ENCODE results near the gene TCF4. TPM values are rescaled to one million over a fixed set of nuclear protein-coding genes. Genes with fewer than 3 reads are reported as not detected.
A peak's percentile ranks its signal among the peaks of the same experiment; 100 is the strongest.

The TCF4 gene
- total RNA-seq, 1 experiment from 2014 or later: 261 TPM

DNA sequence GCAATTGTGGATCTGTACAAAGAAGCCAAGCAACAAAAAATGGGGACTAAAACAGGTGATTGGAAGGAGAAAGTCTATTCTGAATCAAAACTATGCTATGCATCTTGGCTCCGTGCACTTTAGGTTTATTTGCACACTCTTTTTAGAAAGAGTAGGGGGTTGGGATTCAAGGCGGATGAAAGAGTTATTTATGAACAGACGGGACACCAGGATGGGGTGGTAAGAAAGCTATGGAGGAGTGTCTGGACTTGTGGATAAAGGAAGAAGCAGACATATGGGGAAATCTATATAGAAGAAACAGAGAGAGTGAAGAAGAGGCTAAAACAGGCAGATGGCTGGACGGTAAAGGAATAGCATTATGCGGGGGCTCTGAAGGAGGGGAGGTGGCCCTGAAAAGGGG, 57.8 kb downstream of the TCF4 start:
- Histone ChIP-seq H2AFZ (ENCODE audit: low read length) (no peak overlapping the region), H3K9ac (ENCODE audit: low read length) (no peak overlapping the region), H3K4me2 (ENCODE audit: low read depth, low read length, poor library complexity, severe bottlenecking) (no peak overlapping the region), H3K9me2 (replicated peaks; ENCODE audit: insufficient read depth, low read length) (no peaks in the 10 kb centered on the region), H3K4me3 (ENCODE audit: low read length) (no peak overlapping the region), H3K9me3 (ENCODE audit: low read length) (no peaks in the 10 kb centered on the region), H3K79me2 (ENCODE audit: low read length) (peaks cover 95% of the 10 kb centered on the region), H4K20me1 (ENCODE audit: insufficient read depth, low read depth, low read length) (no peaks in the 10 kb centered on the region), H3K36me3 (ENCODE audit: insufficient read depth, low read length) (no peaks in the 10 kb centered on the region; the same call in 1 of the 2 replicates), H3K4me1 (ENCODE audit: low read length) (peaks cover under 1% of the 10 kb centered on the region; the same call in 1 of the 2 replicates), H3K27me3 (ENCODE audit: low read length) (no peaks in the 10 kb centered on the region), H3K27ac (ENCODE audit: low read length) (no peak overlapping the region)
- DNase-seq: no peak

DNA sequence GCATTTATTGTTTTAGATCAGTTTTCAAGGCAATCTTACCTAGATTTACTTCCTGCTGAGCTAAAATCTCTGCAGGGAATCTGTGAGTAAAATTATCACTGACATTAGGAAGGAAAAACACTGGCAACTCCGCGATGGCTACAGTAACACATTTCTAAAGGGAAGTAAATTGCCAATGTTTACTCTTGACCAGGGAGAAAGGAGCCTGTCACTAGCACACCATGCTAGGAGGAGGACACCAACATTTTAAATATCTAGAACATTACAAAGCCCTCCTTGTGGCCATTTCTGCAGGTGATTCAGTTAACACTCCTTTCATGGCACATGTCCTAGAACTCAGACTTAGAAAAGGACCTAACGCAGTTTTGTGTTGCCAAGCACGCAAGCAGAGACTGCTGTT, 58.4 kb downstream of the TCF4 start:
- H3K4me3 ChIP-seq (ENCODE audit: low read length): no peak overlapping the region
- H3K27me3 ChIP-seq (ENCODE audit: low read length): no peaks in the 10 kb centered on the region
- H3K4me2 ChIP-seq (ENCODE audit: low read depth, low read length, poor library complexity, severe bottlenecking): no peak overlapping the region
- H3K9me2 ChIP-seq (replicated peaks; ENCODE audit: insufficient read depth, low read length): no peaks in the 10 kb centered on the region
- DNase-seq: no peak
- no peaks in the 10 kb centered on the region; the same call in 1 of the 2 replicates for H3K36me3 ChIP-seq (ENCODE audit: insufficient read depth, low read length)
- no peak overlapping the region for H2AFZ ChIP-seq (ENCODE audit: low read length)
- peaks cover 4% of the 10 kb centered on the region; the same call in 1 of the 2 replicates for H3K4me1 ChIP-seq (ENCODE audit: low read length)
- no peaks in the 10 kb centered on the region for H4K20me1 ChIP-seq (ENCODE audit: insufficient read depth, low read depth, low read length)
- H3K27ac ChIP-seq (ENCODE audit: low read length): no peak overlapping the region
- no peaks in the 10 kb centered on the region for H3K9me3 ChIP-seq (ENCODE audit: low read length)
- peaks cover 95% of the 10 kb centered on the region for H3K79me2 ChIP-seq (ENCODE audit: low read length)
- H3K9ac ChIP-seq (ENCODE audit: low read length): no peak overlapping the region

DNA sequence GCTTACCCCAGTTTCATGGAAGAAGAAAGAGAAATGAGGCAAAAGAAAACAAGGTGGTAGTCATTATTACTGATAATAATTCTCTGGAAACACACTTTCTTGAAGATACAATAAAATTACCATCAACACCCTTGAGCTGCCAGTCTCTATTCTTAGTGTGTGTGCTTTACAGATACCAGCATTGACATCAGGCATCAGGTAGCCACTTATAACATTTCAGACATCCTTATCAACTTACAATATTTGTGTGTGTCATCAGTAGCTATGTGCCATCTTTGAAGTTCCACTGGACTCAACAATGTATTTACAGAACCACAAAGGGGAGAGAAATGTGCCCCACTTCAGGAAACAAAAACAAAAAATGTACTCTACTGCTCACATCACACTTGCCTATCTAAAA, 62.1 kb downstream of the TCF4 start:
- no peaks in the 10 kb centered on the region for H4K20me1 ChIP-seq (ENCODE audit: insufficient read depth, low read depth, low read length)
- no peak overlapping the region for H2AFZ ChIP-seq (ENCODE audit: low read length)
- no peak overlapping the region for H3K4me3 ChIP-seq (ENCODE audit: low read length)
- H3K4me1 ChIP-seq (ENCODE audit: low read length): peaks cover 27% of the 10 kb centered on the region
- no peaks in the 10 kb centered on the region for H3K9me2 ChIP-seq (replicated peaks; ENCODE audit: insufficient read depth, low read length)
- no peaks in the 10 kb centered on the region for H3K27me3 ChIP-seq (ENCODE audit: low read length)
- H3K36me3 ChIP-seq (ENCODE audit: insufficient read depth, low read length): no peaks in the 10 kb centered on the region
- H3K4me2 ChIP-seq (ENCODE audit: low read depth, low read length, poor library complexity, severe bottlenecking): no peak overlapping the region
- DNase-seq: no peak
- no peak overlapping the region for H3K27ac ChIP-seq (ENCODE audit: low read length)
- H3K9ac ChIP-seq (ENCODE audit: low read length): no peak overlapping the region
- H3K79me2 ChIP-seq (ENCODE audit: low read length): peaks cover 93% of the 10 kb centered on the region
- no peaks in the 10 kb centered on the region for H3K9me3 ChIP-seq (ENCODE audit: low read length)

DNA sequence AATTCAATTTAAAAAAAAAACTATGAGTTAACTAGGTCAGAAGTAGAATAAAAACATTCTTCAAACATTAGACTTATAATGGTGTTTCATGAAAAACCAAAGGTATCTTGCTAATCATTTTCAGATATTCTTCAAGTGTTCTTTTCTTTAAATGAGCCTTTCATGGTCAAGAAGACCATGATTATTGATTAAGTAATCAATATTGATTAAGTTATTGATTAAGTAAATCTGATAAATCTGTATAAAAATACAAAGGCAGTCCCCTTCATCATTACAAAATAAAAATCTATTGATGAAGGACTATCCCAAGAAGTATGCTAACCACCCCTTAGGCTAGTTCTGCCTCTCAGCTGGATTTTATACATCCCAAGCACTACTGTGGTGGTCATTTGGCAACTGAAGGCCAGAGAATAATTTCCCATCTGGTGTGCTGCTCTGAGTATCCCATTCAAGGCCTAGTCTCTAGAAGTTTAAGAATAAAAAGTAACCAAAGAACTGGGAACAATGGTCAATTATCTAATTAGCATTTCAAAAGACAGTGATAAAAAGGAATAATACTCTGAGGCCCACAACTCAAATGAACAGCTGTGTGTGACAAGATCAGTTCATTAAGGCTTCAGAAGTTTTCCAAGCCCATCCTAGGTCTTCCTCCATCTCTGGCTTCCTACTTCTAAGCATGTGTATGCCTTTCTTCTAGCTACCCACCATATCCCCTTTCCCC, 63.5 kb downstream of the TCF4 start:
- no peak overlapping the region for H3K9ac ChIP-seq (ENCODE audit: low read length)
- no peaks in the 10 kb centered on the region for H4K20me1 ChIP-seq (ENCODE audit: insufficient read depth, low read depth, low read length)
- H3K27ac ChIP-seq (ENCODE audit: low read length): no peak overlapping the region; the same call in 1 of the 2 replicates
- H3K79me2 ChIP-seq (ENCODE audit: low read length): peaks cover 96% of the 10 kb centered on the region
- no peaks in the 10 kb centered on the region for H3K9me3 ChIP-seq (ENCODE audit: low read length)
- no peaks in the 10 kb centered on the region for H3K27me3 ChIP-seq (ENCODE audit: low read length)
- DNase-seq: no peak
- 0 out of 2 replicates have a peak, but pooled peaks cover 3% of the 10 kb centered on the region for H3K36me3 ChIP-seq (ENCODE audit: insufficient read depth, low read length)
- no peaks in the 10 kb centered on the region for H3K9me2 ChIP-seq (replicated peaks; ENCODE audit: insufficient read depth, low read length)
- no peak overlapping the region for H3K4me3 ChIP-seq (ENCODE audit: low read length)
- H2AFZ ChIP-seq (ENCODE audit: low read length): no peak overlapping the region
- H3K4me1 ChIP-seq (ENCODE audit: low read length): peaks cover 37% of the 10 kb centered on the region
- no peak overlapping the region for H3K4me2 ChIP-seq (ENCODE audit: low read depth, low read length, poor library complexity, severe bottlenecking)

DNA sequence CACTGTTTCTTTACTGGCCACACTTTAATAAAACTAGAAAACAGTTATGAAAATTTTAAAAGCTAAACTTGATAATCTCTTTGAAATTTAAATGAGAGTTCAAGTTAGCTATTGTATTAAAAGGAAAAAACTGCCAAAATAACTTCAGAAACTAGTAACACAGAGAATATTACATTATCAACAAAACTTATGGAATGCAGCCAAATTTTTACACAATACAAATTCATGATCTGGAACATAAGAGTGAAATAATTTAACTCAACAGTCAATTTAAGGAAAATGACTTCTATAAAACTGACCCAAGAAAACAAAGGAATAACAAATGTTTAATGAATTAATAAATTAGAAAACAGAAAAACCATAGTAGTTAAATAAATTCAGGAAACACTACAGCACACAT, 65.0 kb downstream of the TCF4 start:
- peaks cover 51% of the 10 kb centered on the region for H3K4me1 ChIP-seq (ENCODE audit: low read length)
- no peak for DNase-seq
- no peak overlapping the region for H2AFZ ChIP-seq (ENCODE audit: low read length)
- H3K27ac ChIP-seq (ENCODE audit: low read length): peak overlapping the region; percentile 36; the same call in 1 of the 2 replicates
- no peaks in the 10 kb centered on the region for H3K9me2 ChIP-seq (replicated peaks; ENCODE audit: insufficient read depth, low read length)
- no peaks in the 10 kb centered on the region for H3K9me3 ChIP-seq (ENCODE audit: low read length)
- H3K27me3 ChIP-seq (ENCODE audit: low read length): no peaks in the 10 kb centered on the region
- 0 out of 2 replicates have a peak, but pooled peaks cover 13% of the 10 kb centered on the region for H3K36me3 ChIP-seq (ENCODE audit: insufficient read depth, low read length)
- no peaks in the 10 kb centered on the region for H4K20me1 ChIP-seq (ENCODE audit: insufficient read depth, low read depth, low read length)
- H3K79me2 ChIP-seq (ENCODE audit: low read length): peaks cover 96% of the 10 kb centered on the region
- no peak overlapping the region for H3K9ac ChIP-seq (ENCODE audit: low read length)
- no peak overlapping the region for H3K4me3 ChIP-seq (ENCODE audit: low read length)
- H3K4me2 ChIP-seq (ENCODE audit: low read depth, low read length, poor library complexity, severe bottlenecking): no peak overlapping the region

DNA sequence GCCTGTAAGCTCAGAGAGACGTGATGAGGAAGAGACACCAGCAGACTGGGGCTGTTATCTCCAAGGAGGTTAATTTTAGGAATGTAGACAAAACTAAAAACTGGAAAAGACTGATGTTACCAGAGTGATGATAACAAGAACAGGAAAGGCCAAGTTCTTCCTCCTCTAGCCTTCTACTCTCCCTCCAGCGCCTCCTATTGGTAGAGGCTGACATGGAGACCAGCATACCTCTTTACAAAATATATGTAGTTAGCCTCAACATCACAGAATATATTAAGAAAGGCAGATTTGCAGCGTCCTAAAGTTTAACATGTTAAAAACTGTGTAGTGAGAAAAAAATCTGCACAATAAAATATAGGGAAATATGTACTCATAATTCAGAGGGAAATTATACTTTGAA, 66.0 kb downstream of the TCF4 start:
- H3K9me3 ChIP-seq (ENCODE audit: low read length): no peaks in the 10 kb centered on the region
- H3K27me3 ChIP-seq (ENCODE audit: low read length): no peaks in the 10 kb centered on the region
- peak; percentile 85 for DNase-seq
- H3K79me2 ChIP-seq (ENCODE audit: low read length): peaks cover 96% of the 10 kb centered on the region
- H3K9ac ChIP-seq (ENCODE audit: low read length): no peak overlapping the region
- H2AFZ ChIP-seq (ENCODE audit: low read length): no peak overlapping the region
- H4K20me1 ChIP-seq (ENCODE audit: insufficient read depth, low read depth, low read length): no peaks in the 10 kb centered on the region
- H3K4me1 ChIP-seq (ENCODE audit: low read length): peaks cover 54% of the 10 kb centered on the region
- no peaks in the 10 kb centered on the region for H3K9me2 ChIP-seq (replicated peaks; ENCODE audit: insufficient read depth, low read length)
- H3K36me3 ChIP-seq (ENCODE audit: insufficient read depth, low read length): 0 out of 2 replicates have a peak, but pooled peaks cover 19% of the 10 kb centered on the region
- H3K4me3 ChIP-seq (ENCODE audit: low read length): no peak overlapping the region
- H3K4me2 ChIP-seq (ENCODE audit: low read depth, low read length, poor library complexity, severe bottlenecking): no peak overlapping the region
- H3K27ac ChIP-seq (ENCODE audit: low read length): peak overlapping the region; percentile 36

DNA sequence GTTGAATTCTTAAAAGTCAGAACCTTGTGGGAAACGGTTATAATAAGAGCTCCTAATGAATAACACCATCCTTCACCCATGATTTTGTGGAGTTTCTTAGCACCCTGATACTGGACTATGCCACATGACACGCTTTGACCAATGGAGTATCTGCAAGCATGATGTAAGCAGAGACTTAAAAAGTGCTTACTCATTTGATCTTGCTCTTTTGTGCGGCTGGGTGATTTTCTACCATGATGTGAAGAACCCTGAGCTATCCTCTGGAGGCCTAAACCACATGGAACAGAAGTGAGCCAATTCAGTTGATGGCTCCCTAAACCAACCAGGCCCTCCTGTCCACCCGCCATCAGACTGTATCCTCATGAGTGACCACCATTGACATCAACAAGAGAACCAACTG, 70.9 kb downstream of the TCF4 start:
- Histone ChIP-seq H3K4me1 (ENCODE audit: low read length) (peaks cover 77% of the 10 kb centered on the region), H3K36me3 (ENCODE audit: insufficient read depth, low read length) (0 out of 2 replicates have a peak, but pooled peaks cover 19% of the 10 kb centered on the region), H4K20me1 (ENCODE audit: insufficient read depth, low read depth, low read length) (no peaks in the 10 kb centered on the region), H3K9me3 (ENCODE audit: low read length) (no peaks in the 10 kb centered on the region), H3K27me3 (ENCODE audit: low read length) (no peaks in the 10 kb centered on the region), H3K9ac (ENCODE audit: low read length) (no peak overlapping the region), H2AFZ (ENCODE audit: low read length) (no peak overlapping the region), H3K27ac (ENCODE audit: low read length) (peak overlapping the region; percentile 43; the same call in 1 of the 2 replicates), H3K4me2 (ENCODE audit: low read depth, low read length, poor library complexity, severe bottlenecking) (no peak overlapping the region), H3K9me2 (replicated peaks; ENCODE audit: insufficient read depth, low read length) (no peaks in the 10 kb centered on the region), H3K4me3 (ENCODE audit: low read length) (no peak overlapping the region), H3K79me2 (ENCODE audit: low read length) (peaks cover 94% of the 10 kb centered on the region)
- no peak for DNase-seq

DNA sequence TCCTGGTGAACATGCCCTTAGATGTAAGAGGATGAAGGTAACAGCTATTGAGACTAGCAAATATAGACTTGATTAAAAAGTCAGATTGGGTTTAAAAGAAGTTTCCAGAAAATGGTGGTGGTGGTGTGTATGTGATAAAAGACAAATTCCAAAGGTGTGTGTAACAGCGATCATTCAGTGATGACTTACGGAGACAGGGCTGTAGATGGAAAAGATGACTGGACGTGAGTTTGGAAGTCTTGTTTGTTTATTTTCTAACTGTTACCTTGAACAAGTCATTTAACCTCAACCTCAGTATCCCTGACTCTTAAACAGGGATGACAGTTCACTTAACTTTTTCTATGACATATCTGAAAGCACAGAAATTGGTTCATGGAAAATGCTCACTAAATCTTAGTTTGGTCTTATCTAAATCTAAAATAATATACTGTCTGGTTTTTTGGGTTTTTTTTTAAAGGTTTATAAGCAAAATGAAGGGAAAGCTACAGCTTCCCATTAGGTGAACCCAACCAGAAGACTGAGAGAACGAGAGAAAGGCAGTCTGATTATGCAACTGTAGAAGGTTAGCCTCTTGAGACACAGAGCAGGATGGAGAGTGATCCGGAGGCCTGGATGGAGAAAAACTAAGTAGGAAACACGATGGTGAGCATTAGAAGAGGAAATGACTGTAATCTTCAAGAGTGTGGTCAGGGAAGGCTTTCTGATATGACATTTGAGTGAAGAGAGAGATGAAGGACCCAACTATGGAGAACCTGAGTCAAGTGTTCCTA, 71.9 kb downstream of the TCF4 start:
- no peak overlapping the region for H2AFZ ChIP-seq (ENCODE audit: low read length)
- no peak overlapping the region for H3K4me3 ChIP-seq (ENCODE audit: low read length)
- H3K79me2 ChIP-seq (ENCODE audit: low read length): peaks cover 93% of the 10 kb centered on the region
- no peaks in the 10 kb centered on the region for H3K27me3 ChIP-seq (ENCODE audit: low read length)
- H3K9ac ChIP-seq (ENCODE audit: low read length): no peak overlapping the region
- H3K9me3 ChIP-seq (ENCODE audit: low read length): no peaks in the 10 kb centered on the region
- peaks cover 78% of the 10 kb centered on the region for H3K4me1 ChIP-seq (ENCODE audit: low read length)
- peak overlapping the region; percentile 29; the same call in 1 of the 2 replicates for H3K27ac ChIP-seq (ENCODE audit: low read length)
- no peak for DNase-seq
- H3K4me2 ChIP-seq (ENCODE audit: low read depth, low read length, poor library complexity, severe bottlenecking): no peak overlapping the region
- 0 out of 2 replicates have a peak, but pooled peaks cover 19% of the 10 kb centered on the region for H3K36me3 ChIP-seq (ENCODE audit: insufficient read depth, low read length)
- no peaks in the 10 kb centered on the region for H4K20me1 ChIP-seq (ENCODE audit: insufficient read depth, low read depth, low read length)
- H3K9me2 ChIP-seq (replicated peaks; ENCODE audit: insufficient read depth, low read length): no peaks in the 10 kb centered on the region
